Cerebellar nuclear complex (tissue), 1 donor: ENCODE measurements around the gene BUB1.
"Not testable (repeated sequence)": the region's sequence is repeated elsewhere in the genome, so short reads cannot be mapped to it uniquely, and the experiment has no call there.

Source experiments
- DNase-seq, 2 experiments: peaks; one replicate each; lab custom pipeline; 2025; lab: John Stamatoyannopoulos, UW

Gene BUB1

DNA sequence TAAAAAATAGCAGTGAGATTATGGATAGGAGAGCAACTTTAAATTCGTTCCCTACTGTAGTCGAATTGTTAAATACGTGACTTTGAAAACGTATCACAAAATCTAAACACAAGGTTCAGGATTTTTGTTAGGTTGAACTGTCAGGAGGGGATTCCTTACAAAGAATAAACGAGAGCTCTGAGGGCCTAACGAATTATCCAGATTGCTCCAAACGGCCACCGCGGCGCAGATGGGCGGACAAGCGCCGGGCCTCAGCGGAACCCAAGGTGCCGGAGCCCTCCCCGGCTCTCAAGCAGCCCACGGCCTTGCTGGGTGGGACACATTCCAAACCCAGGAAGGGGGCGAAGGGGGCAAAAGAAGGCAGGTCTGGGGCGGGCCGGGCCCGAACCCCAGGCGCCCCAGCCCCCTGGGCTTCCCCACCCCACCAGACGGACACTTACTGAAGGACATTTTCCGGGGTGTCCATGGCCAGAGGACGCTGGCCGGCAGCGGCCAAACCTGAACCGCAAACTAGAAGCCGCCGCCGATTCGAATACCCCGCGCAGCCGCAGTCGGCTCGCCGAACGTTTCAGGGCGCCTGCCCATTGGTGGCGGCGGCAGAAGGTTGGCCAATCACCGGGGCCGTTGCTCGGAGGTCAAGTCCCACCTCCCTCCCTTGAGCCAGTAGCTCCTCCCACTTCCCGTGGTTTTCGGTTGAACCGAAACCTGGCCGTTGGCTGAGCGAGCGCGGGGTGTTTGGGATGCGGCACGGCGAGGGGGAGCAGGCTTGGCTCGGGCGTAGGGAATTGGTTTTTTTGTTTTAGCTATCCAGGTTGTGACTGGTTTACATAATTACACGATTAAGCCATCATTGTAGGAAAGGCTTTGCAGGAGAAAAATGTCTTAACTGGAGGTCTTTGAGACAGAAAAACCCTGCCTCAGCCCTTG is at the start of gene BUB1:
BUB1 (minus strand) TSS at position 534 of the 927 bp plus-strand sequence; CDS start at position 466, 68 bp downstream.
- peak; percentile 40 to 88 for DNase-seq

DNA sequence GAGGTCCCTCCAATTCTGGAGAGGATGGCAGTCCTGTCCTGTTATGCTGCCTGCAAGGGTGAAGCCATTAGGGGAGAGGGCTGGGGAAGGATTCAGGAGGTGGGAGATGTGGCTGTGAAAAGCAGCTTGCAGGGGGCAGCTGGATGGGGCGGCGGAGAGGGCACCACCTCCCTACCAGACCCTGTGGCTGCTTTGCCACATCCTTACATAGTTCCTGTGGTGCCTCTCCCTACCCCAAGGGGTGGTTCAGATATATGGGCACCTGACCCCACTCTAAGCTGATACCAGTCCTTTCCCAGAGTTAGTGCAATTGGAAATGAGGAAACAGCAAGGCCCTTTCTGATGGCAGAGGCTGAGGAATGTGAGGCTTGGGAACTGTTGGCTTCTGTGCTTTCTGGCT is 48.4 kb upstream of the BUB1 start:
- no peak for DNase-seq

DNA sequence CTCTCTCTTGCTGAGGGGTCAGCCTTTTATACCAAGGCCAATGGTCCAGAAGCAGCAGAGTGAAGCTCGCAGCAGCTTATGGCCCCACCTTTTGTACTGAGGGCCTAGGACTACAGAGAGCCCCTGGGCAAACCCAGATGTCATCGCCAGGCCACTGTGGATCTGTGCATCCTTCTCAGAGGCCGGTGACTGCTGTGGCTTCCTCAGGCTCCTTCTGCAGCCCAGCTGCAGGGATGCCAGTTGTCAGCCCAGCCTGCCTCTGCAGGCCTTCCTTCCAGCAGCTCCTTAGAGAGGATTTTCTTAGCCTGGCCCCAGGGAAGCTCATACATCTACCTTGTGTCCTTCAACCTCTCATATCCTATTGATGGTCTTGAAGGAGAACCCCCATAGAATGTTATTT is 48.0 kb upstream of the BUB1 start:
- DNase-seq: no peak

DNA sequence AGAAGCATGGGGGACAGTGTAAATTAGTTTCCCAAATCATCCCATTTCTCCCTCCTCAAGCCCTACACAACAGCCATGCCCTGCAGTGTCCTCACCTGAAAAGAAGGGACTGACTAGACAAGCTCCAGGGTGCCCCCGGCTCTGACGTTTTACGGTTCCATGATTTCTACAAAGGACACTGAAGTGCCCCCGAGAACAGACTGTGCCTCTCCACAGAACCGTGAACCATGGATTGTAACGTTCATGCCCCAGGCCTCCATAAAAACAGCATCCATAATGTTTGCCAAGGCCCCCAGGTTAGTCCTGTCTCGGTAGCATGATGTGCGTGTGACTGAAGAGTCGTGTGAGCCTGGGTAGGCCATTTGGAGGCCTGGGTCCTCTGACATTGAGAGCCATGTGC is 47.5 kb upstream of the BUB1 start:
- DNase-seq: no peak

DNA sequence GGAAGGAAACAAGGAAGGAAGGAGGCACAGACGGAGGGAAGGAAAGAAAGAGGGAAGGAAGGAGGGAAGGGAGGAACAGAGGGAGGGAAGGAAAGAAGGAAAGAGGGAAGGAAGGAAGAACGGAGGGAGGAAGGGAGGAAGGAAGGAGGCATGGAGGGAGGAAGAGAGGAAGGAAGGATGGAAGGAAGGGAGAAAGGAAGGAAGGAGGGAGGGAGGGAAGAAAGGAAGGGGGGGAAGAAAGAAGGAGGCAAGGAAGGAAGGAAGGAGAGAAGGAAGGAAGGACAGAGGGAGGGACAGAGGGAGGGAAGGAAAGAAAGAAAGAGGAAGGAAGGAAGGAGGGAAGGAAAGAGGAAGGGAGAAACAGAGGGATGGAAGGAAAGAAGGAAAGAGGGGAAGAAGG is 47.0 kb upstream of the BUB1 start:
- no peak for DNase-seq

- DNase-seq: no peak
Measured at GRCh38 chr2:110720547-110720946, 42.7 kb upstream of the BUB1 start.

- DNase-seq: no peak
Measured at GRCh38 chr2:110718990-110719389, 41.1 kb upstream of the BUB1 start.

DNA sequence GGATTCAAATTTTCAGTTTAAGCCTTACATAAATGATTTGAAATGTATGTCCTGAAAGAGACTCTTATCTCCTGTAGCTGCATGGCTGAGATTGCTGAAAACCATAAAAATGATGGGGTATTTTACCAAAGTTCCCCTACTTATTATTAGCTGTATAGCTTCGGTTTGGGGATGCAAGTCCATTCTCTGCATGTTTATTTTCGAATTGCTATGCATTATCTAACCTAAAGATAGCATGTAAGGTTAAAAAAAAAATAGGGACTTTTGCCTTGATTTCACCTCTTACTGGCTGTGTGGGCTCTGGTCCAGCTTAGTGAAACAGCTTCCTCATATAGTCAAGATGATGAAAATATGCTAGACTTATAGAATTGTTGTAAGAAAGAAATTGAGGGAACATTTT is 40.5 kb upstream of the BUB1 start:
- DNase-seq: no peak

DNA sequence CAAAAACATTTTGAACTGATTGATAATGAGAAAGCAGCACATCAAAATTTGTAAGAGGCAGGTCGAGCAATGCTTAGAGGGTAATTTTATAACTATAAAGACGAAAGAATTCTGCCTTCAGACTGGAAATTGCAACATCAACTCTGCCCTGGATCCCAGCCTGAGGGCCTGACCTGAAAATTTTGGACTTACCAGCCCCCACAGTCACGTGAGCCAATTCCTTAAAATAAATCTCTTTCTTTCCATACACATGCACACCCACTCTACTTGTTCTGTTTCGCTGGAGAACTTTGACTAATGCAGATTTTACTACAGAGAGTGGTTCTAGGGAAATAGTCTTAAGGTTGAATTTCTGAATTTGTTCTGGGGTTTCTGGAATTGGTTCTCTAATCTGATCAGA is 39.9 kb upstream of the BUB1 start:
- DNase-seq: no peak

DNA sequence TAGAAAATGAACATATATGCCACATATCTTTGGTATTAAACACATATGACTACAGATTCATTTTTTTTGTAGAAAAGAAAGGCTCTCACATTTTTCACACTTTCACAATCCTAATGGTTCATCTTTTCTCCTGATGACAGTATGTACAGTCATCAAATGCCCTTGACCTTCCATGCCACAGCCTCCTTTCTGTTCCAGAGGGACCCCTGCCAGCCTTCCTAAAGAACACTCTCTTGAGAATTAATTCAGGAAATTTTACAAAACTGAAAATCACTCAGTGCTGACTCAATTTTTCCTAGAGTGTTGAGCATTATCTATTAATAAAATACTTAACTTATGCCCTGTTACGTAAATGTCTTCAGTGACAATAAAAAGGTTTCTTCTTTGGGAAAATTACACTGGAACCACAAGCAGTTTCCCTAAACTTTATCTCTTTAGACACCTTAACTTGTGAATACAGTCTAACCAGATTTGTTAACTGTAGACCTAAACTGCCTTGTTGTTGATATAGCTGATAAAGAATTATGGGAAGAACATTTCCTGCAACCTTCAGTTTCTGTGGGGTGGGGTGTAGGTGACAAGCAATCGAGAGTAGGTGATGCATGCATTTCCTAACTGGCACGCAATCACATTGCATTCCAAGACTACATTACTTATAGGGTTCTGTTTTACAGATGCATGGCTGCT is 39.2 kb upstream of the BUB1 start:
- DNase-seq: no peak

GRCh38 chr2:110714452-110715224 is 36.8 kb upstream of the BUB1 start:
- no peak for DNase-seq

DNA sequence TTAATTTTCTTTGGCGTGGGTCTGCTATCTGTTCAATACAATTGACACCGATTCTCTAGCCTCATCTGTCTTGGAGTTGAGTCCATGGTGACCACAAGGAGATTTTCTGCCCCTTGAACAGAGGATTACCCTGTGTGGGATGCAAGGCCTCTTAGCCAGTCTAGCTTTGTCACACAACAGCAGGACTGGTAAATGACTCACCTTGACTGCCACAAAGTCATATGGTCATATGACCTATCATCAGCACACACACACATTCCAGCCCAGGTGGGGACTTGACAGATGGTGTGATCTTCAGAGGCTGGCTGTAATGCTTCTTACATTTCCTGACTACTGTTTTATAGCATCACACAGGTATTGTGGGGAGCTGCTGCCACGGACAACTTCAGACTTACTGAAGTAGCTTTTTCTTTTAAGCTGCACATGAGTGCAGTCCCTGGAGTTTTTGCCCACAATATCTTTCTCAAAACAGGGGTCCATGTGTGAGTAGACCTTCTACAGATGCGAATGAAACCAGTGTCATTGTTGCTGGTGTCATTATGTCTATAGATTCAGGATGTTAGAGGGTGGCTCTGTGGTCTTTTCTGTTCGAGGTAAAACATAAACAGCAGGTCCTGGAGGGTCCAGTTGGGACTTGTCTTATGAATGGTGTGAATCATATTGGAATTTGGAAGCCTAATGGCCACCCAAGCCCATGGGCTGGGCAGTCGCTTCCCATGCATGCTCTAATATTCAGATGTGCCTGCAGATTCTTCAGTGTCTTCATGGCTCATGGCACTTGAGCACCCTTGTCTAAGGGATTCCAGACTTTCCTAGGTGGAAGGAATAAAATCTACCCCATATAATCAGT is 35.9 kb upstream of the BUB1 start:
- no peak for DNase-seq

GRCh38 chr2:110712737-110713136 is 34.9 kb upstream of the BUB1 start:
- no peak for DNase-seq

- no peak for DNase-seq
Measured at GRCh38 chr2:110708455-110708854, 30.6 kb upstream of the BUB1 start.

GRCh38 chr2:110707386-110707965 is 29.6 kb upstream of the BUB1 start:
- no peak for DNase-seq

GRCh38 chr2:110702514-110703380 is 24.9 kb upstream of the BUB1 start:
- DNase-seq: no peak

GRCh38 chr2:110698253-110698652 is 20.4 kb upstream of the BUB1 start:
- DNase-seq: not testable (repeated sequence)

- not testable (repeated sequence) for DNase-seq
Measured at GRCh38 chr2:110695146-110695898, 17.5 kb upstream of the BUB1 start.

- DNase-seq: no peak
Measured at GRCh38 chr2:110691612-110692258, 13.9 kb upstream of the BUB1 start.
